SK-N-SH (cell line): Measurements from ENCODE around the gene MLEC. TPM values are rescaled to one million over a fixed set of nuclear protein-coding genes. Genes with fewer than 3 reads are reported as not detected.

ENCODE experiments used
- CTCF ChIA-PET: fragments of 300-600, 350-600 bp; formaldehyde crosslinking; extraction: SDS; loops from one replicate; lab custom pipeline; 2021; lab: Yijun Ruan, JAX
- POLR2A ChIA-PET: fragments of 350-600 bp; sonication (Branson Sonifier 250); formaldehyde crosslinking; extraction: SDS; loops from one replicate; lab custom pipeline; 2020; ENCODE audit warnings: antibody characterized with exemption, inconsistent platforms; lab: Yijun Ruan, JAX
- DNase-seq: peaks from one replicate; pipeline ENCODE4 v3.0.0; 2012
- H2AFZ ChIP-seq: fragments of 200-600 bp; sonication (generic); 2 replicates; pipeline ENCODE4 v1.8.1; 2016; ENCODE audit warnings: antibody characterized with exemption, mild to moderate bottlenecking, low read depth
- H3F3A ChIP-seq: fragments of 200-600 bp; sonication (generic); replicated peaks from 2 replicates; pipeline ENCODE3; 2016; ENCODE audit warnings: antibody characterized with exemption, mild to moderate bottlenecking; ENCODE audit not compliant: insufficient read depth
- H3K27ac ChIP-seq, 2 experiments: fragments of 200-500 bp in 1 of 2; fragments of 200-600 bp in 1 of 2; sonication (Bioruptor generic) in 1 of 2; sonication (generic), shearing (Covaris generic) in 1 of 2; 2 replicates each; pipeline versions ENCODE4 v1.5.1 to v1.6.1; 2014 to 2016; ENCODE audit warnings: low read depth in 2 of 2, inconsistent platforms in 1 of 2, low read length in 1 of 2, mild to moderate bottlenecking in 1 of 2, mixed read lengths in 1 of 2
- H3K27me3 ChIP-seq: fragments of 200-600 bp; sonication (generic), shearing (Covaris generic); 2 replicates; pipeline ENCODE4 v1.6.1; 2016; ENCODE audit warnings: mixed run types; ENCODE audit not compliant: insufficient read depth
- H3K36me3 ChIP-seq, 2 experiments: fragments of 200-500 bp in 1 of 2; fragments of 200-600 bp in 1 of 2; sonication (Bioruptor generic) in 1 of 2; sonication (generic) in 1 of 2; replicated peaks in 1 of 2; 2 replicates each; pipeline versions ENCODE3 to v1.5.1; 2014 to 2016; ENCODE audit warnings: low read length in 1 of 2, mild to moderate bottlenecking in 1 of 2; ENCODE audit not compliant: insufficient read depth in 2 of 2, control insufficient read depth in 1 of 2
- H3K4me1 ChIP-seq, 2 experiments: fragments of 200-500 bp in 1 of 2; fragments of 200-600 bp in 1 of 2; sonication (Bioruptor generic) in 1 of 2; sonication (generic), shearing (Covaris generic) in 1 of 2; 2 replicates each; pipeline versions ENCODE4 v1.5.1 to v1.6.1; 2014 to 2016; ENCODE audit warnings: low read depth in 1 of 2, low read length in 1 of 2, mixed run types in 1 of 2; ENCODE audit not compliant: insufficient read depth in 2 of 2, control insufficient read depth in 1 of 2
- H3K4me2 ChIP-seq: fragments of 200-600 bp; sonication (generic), shearing (Covaris generic); 2 replicates; pipeline ENCODE4 v1.6.1; 2017; ENCODE audit warnings: mixed run types
- H3K4me3 ChIP-seq, 2 experiments: fragments of 200-500 bp in 1 of 2; fragments of 200-600 bp in 1 of 2; sonication (Bioruptor generic) in 1 of 2; sonication (generic), shearing (Covaris generic) in 1 of 2; 2 replicates each; pipeline versions ENCODE4 v1.5.1 to v1.8.1; 2014 to 2016; ENCODE audit warnings: low read depth in 2 of 2, inconsistent platforms in 1 of 2, low read length in 1 of 2, mild to moderate bottlenecking in 1 of 2, mixed read lengths in 1 of 2, moderate library complexity in 1 of 2
- H3K79me2 ChIP-seq: fragments of 200-600 bp; sonication (generic); 2 replicates; pipeline ENCODE4 v1.8.1; 2017; ENCODE audit warnings: mild to moderate bottlenecking; ENCODE audit not compliant: insufficient read depth
- H3K9ac ChIP-seq: fragments of 200-600 bp; sonication (generic); 2 replicates; pipeline ENCODE4 v1.6.1; 2017; ENCODE audit warnings: mixed run types
- H3K9me2 ChIP-seq: fragments of 200-600 bp; sonication (generic); 2 replicates; pipeline ENCODE4 v1.6.1; 2017; ENCODE audit warnings: mixed run types
- H3K9me3 ChIP-seq: fragments of 200-600 bp; sonication (generic); 2 replicates; pipeline ENCODE4 v1.6.1; 2017; ENCODE audit warnings: mixed run types, mild to moderate bottlenecking, moderate library complexity
- H4K20me1 ChIP-seq: fragments of 200-600 bp; sonication (generic); 2 replicates; pipeline ENCODE4 v1.6.1; 2017; ENCODE audit warnings: mild to moderate bottlenecking, mixed run types; ENCODE audit not compliant: insufficient read depth
- CHD2 ChIP-seq: fragments of 150-350 bp; IDR thresholded peaks from 2 replicates; pipeline ENCODE4 v1.6.1; 2018; ENCODE audit warnings: low read length; ENCODE audit not compliant: partially characterized antibody
- CTCF ChIP-seq: fragments of 200-600 bp; sonication (generic); IDR thresholded peaks from 2 replicates; pipeline ENCODE4 v1.6.1; 2017; ENCODE audit warnings: antibody characterized with exemption, mild to moderate bottlenecking, moderate library complexity
- ELF1 ChIP-seq: IDR thresholded peaks from 2 replicates; pipeline ENCODE4 v1.4.0; 2012
- EZH2phosphoT487 ChIP-seq: fragments of 200-600 bp; sonication (generic); IDR thresholded peaks from 2 replicates; pipeline ENCODE4 v1.6.1; 2017; ENCODE audit warnings: low read depth, mixed run types, mild to moderate bottlenecking, antibody characterized with exemption, moderate library complexity, borderline replicate concordance
- FOSL2 ChIP-seq: IDR thresholded peaks from 2 replicates; pipeline ENCODE4 v1.4.0; 2012; ENCODE audit warnings: low read depth, mild to moderate bottlenecking, moderate library complexity, borderline replicate concordance
- GATA2 ChIP-seq: sonication (generic); formaldehyde crosslinking; IDR thresholded peaks from 2 replicates; pipeline ENCODE4 v1.5.0; 2020; ENCODE audit warnings: mild to moderate bottlenecking, missing genetic modification reagents
- IRF3 ChIP-seq: fragments of 150-350 bp; IDR thresholded peaks from 2 replicates; pipeline ENCODE4 v1.6.1; 2016; ENCODE audit warnings: mild to moderate bottlenecking, low read depth, low read length
- MAX ChIP-seq: IDR thresholded peaks from 2 replicates; pipeline ENCODE4 v1.4.0; 2012; ENCODE audit warnings: low read depth
- MEF2A ChIP-seq: IDR thresholded peaks from 2 replicates; pipeline ENCODE4 v1.4.0; 2012; ENCODE audit warnings: low read depth, borderline replicate concordance
- NFIC ChIP-seq: IDR thresholded peaks from 2 replicates; pipeline ENCODE4 v1.4.0; 2012; ENCODE audit warnings: borderline replicate concordance
- NRF1 ChIP-seq: IDR thresholded peaks from 2 replicates; pipeline ENCODE4 v1.6.1; 2012; ENCODE audit warnings: low read depth, mild to moderate bottlenecking, low read length
- PBX3 ChIP-seq: IDR thresholded peaks from 2 replicates; pipeline ENCODE4; 2012
- POLR2AphosphoS5 ChIP-seq: IDR thresholded peaks from 2 replicates; pipeline ENCODE4 v1.6.1; 2012; ENCODE audit warnings: low read depth, low read length
- RAD21 ChIP-seq: IDR thresholded peaks from 2 replicates; pipeline ENCODE4 v1.6.1; 2012; ENCODE audit warnings: mild to moderate bottlenecking, low read length
- RCOR1 ChIP-seq: fragments of 150-350 bp; IDR thresholded peaks from 2 replicates; pipeline ENCODE4 v1.6.1; 2017; ENCODE audit warnings: antibody characterized with exemption, low read length
- RFX5 ChIP-seq: IDR thresholded peaks from 2 replicates; pipeline ENCODE4 v1.6.1; 2012; ENCODE audit warnings: mild to moderate bottlenecking, improper control_type of control experiment, low read length
- SIN3A ChIP-seq: IDR thresholded peaks from 2 replicates; pipeline ENCODE4 v1.6.1; 2012; ENCODE audit warnings: low read depth, mild to moderate bottlenecking, low read length, moderate library complexity, borderline replicate concordance
- SMC3 ChIP-seq: IDR thresholded peaks from 2 replicates; pipeline ENCODE4 v1.6.1; 2012; ENCODE audit warnings: low read depth, low read length, improper control_type of control experiment
- TCF12 ChIP-seq: IDR thresholded peaks from 2 replicates; pipeline ENCODE4 v1.4.0; 2012
- USF1 ChIP-seq: IDR thresholded peaks from 2 replicates; pipeline ENCODE4 v1.4.0; 2012; ENCODE audit warnings: low read depth, borderline replicate concordance
- YY1 ChIP-seq: IDR thresholded peaks from 2 replicates; pipeline ENCODE4 v1.4.0; 2012; ENCODE audit warnings: low read depth, mild to moderate bottlenecking
- WGBS: methylation state at CpG from one replicate; pipeline ENCODE4 v1.1.6; 2017; ENCODE audit warnings: low lambda C conversion rate; 5-methylcytosine and 5-hydroxymethylcytosine counted together
- polyA plus RNA-seq, 3 experiments: library from polyadenylated mRNA; depleted of rRNA; stranded (reverse); fragments of >200 nt; gene quantifications; 2 replicates each; pipeline ENCODE4 v1.2.3, GENCODE V29; 2012

Gene MLEC
- polyA plus RNA-seq, 1 of the 3 experiments (the other 2 are of a cell fraction), result 23.4 TPM

GRCh38 chr12:120661432-120661831, 25.5 kb upstream of the MLEC start (continued):
- TF ChIP-seq GATA2 (CRISPR knock-in tag), result no peak
- no peak for TF ChIP-seq YY1
- no peak for TF ChIP-seq PBX3
- no peak for TF ChIP-seq SMC3
- TF ChIP-seq SIN3A, result no peak
- TF ChIP-seq POLR2AphosphoS5, result no peak
- TF ChIP-seq TCF12, result no peak
- TF ChIP-seq IRF3, result no peak
- no peak for TF ChIP-seq NFIC
- TF ChIP-seq CTCF, result no peak
- TF ChIP-seq ELF1, result no peak

GRCh38 chr12:120662879-120663278, 24.1 kb upstream of the MLEC start:
- CTCF ChIA-PET, result interaction anchor here (2.2 kb wide), 1 partner anchor 14 kb away, joined by 11 read pairs; no protein-coding TSS in a partner anchor
- H3K9me3 ChIP-seq, result no peaks in the 10 kb centered on the region
- H2AFZ ChIP-seq, result no peak overlapping the region
- H3K36me3 ChIP-seq, result no peaks in the 10 kb centered on the region
- no peaks in the 10 kb centered on the region for H3K9me2 ChIP-seq
- no peak overlapping the region for H3K27ac ChIP-seq
- TF ChIP-seq USF1 (no peak), CTCF (no peak), GATA2 (CRISPR knock-in tag) (no peak), FOSL2 (no peak), RCOR1 (no peak), MEF2A (no peak), NRF1 (no peak), POLR2AphosphoS5 (no peak), CHD2 (no peak), MAX (no peak), EZH2phosphoT487 (no peak), RFX5 (no peak), ELF1 (no peak), RAD21 (no peak)
- TF ChIP-seq, all 33 proteins: peak for 0
- no peak overlapping the region for H3K4me2 ChIP-seq
- H3K9ac ChIP-seq, result no peak overlapping the region
- H3K4me3 ChIP-seq, result no peak overlapping the region
- H4K20me1 ChIP-seq, result no peaks in the 10 kb centered on the region
- H3K27me3 ChIP-seq, result peaks cover 2% of the 10 kb centered on the region; the same call in 1 of the 2 replicates
- WGBS, result 50% methylated on average over 3 of the region's 3 CpGs
- no peak for DNase-seq
- H3K79me2 ChIP-seq, result no peaks in the 10 kb centered on the region
- POLR2A ChIA-PET, result no interaction called here
- H3F3A ChIP-seq, result no peaks in the 10 kb centered on the region
- no peaks in the 10 kb centered on the region for H3K4me1 ChIP-seq
